ENCODE data around the gene CD4.

Gene CD4

DNA sequence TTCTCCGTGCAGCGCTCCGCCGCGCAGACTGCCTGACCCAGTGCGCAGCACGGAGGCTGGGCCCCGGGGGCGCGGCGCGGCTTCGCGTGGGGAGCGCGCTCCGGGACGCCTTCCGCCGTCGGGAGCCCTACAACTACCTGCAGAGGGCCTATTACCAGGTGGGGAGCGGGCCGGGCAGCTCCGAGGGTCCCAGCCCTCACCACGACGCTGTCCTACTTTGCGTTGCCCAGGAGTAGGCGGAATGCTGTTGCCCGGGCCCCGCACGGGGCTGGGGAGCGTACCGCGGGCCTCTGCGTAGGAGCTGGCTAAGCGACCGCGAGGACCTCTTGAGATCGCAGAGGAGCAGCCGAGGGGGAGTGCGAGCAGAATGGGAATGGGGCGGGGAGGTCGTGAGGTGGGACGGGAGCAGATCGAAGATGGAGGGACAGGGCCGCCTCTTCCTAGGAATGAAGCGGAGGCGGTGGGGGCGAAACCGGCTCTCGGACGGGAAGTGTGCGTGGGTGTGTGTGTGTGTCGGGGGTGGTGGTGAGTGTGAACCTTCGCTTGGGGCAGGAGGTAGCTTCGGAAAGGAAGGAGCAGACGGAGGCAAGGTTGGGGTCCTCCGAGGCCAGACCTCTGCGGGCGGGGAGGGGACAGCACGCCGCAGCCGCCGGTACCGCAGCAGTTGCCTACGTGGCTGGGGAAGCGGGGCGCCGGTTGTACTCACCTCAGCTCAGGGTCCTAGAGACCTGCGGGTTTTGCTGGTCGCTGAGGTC is 39.6 kb downstream of the CD4 start:
- peak; percentile 65 for DNase-seq (ENCODE audit: low spot score)

DNA sequence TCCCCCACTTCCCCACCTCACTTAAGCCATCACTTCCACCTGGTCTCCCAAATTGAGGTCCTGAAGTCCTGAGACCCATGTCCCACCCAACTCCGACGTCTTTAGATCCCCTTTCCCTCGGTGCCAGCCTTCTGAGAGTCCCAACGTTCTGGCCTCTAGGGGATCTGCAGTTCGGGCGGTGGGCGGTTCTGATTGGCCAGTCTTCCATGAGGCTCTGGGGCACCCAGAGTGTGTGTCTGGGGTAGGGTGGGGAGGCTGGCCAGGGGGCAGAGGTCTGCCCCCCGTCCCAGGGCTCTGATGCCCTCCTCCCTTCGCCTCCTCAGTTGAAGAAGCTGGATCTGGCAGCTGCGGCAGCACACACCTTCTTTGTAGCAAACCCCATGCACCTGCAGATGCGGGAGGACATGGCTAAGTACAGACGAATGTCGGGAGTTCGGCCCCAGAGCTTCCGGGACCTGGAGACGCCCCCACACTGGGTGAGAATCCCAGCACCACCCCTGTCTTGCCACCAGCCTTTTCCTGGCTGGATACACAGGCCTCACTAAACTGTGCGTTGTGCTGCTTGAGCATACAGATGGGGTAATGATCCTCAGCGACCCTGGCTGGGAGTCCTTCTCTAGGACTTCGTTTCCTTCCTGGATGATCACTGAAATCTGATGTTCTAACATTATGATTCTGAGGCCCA is 40.4 kb downstream of the CD4 start:
- no peak for DNase-seq (ENCODE audit: low spot score)

DNA sequence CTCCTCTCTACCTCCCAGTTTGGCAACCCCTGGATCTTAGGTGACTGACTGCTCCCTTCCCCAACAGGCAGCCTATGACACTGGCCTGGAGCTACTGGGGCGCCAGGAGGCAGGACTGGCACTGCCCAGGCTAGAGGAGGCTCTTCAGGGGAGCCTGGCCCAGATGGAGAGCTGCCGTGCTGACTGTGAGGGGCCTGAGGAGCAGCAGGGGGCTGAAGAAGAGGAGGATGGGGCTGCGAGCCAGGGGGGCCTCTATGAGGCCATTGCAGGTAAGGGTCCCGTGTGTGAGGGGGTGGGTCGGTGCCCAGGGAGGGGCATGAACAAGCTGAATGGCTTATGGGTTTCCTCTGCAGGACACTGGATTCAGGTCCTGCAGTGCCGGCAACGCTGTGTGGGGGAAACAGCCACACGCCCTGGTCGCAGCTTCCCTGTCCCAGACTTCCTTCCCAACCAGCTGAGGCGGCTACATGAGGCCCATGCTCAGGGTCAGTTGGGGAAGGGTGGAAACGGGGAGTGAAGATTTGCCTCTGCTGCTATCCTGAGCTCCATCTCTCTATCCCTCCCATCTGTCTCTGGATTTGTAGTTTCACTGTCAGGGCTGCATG is 41.1 kb downstream of the CD4 start:
- no peak for DNase-seq (ENCODE audit: low spot score)

DNA sequence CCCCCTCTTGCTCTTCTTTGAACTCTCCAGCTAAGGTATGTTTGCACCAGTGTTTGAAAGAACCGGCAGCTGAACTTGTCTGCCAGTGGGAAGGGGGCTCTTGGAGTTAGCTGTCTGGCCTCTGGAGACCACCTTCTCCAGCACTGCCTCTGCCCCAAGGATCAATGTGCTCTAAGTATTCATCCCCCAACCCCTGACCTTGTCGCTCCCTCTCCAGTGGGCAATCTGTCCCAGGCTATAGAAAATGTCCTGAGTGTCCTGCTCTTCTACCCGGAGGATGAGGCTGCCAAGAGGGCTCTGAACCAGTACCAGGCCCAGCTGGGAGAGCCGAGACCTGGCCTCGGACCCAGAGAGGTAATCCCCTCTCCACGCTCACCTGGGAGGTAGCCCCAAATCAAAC is 41.7 kb downstream of the CD4 start:
- DNase-seq (ENCODE audit: low spot score), result no peak

DNA sequence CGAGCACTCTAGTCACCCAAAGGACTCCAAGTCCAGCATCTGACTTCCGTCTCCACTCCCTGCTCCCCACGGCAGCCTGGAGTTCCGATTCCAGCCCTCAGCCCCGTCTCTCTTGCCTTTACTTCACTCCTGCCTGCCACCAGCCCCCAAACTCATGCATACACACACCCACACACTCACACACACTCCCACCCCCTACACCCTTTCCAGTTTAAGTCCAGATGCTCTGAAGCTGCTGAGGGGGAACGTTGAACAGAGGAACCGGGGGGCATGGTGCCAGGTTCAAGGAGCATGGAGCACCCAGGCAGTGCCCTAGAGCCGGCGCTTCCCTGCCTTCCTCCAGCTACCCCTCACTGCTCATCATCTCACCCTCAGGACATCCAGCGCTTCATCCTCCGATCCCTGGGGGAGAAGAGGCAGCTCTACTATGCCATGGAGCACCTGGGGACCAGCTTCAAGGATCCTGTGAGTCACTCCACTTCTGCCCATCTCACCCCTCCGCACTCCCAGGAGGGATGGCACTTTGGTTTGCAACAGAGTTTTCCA is 42.2 kb downstream of the CD4 start:
- DNase-seq (ENCODE audit: low spot score), result no peak

DNA sequence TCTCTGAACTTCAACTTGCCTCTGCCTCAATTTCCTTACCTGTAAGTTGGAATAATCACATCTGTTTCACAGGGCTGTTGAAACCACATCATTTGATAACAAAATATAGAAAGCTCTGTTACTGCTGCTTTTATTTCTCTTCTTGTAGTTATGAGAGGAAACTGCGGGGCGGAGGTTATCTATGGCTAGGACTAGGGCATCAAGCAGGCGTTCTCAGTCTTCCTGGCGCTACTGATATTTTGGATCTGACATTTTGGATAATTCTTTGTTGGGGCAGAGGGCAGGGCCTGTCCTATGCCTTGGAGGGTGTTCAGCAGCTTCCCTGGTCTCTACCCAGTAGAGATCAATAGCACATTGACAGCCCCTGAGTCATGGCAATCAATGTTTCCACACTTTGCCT is 42.8 kb downstream of the CD4 start:
- DNase-seq (ENCODE audit: low spot score), result no peak

DNA sequence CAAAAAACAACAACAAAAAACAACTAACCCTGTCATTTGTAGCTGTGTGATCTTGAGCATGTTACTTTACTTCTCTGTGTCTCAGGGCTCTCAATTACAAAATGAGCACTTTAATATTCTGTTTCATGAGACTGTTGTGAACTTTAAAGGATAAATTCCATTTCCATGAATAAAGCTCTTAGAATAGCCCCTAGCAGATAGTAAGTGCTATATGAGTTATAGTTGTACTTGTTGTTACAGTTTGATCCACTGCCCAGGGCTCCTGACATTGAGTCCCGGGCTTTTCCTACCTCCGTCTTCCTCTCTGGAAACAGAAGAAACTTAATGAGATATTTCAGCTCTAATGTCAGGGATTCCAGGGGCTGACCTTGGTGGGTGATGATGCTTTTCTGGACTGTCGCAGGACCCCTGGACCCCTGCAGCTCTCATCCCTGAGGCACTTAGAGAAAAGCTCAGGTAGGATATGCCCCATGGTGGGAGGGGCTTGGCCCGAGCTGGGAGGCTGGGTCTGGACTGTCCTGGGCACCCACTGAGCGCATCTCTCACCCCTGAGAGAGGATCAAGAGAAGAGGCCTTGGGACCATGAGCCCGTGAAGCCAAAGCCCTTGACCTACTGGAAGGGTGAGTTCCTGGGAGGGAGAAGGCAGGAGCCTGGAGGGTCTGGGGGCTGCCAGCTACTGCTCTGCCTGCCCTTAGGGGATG is 44.0 kb downstream of the CD4 start:
- no peak for DNase-seq (ENCODE audit: low spot score)

DNA sequence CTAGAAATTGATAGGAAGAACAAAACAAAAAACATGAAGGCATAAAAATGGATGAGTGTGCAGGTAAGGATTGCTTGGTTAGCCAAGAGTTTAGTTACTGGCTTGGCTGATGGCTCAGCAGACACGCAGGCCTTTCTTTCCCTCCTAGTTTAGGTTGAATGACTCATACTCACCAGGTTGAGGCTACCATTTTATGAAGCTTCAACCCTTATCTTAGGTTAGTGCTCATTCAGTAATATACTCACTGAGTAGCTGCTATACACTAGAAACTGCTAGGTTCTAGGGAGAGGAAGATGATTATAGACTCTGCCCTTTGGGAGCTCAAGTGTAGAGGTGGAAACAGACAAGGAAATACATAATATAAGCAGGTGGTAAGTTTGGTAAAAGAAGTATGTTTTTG is 44.9 kb downstream of the CD4 start:
- no peak for DNase-seq (ENCODE audit: low spot score)

DNA sequence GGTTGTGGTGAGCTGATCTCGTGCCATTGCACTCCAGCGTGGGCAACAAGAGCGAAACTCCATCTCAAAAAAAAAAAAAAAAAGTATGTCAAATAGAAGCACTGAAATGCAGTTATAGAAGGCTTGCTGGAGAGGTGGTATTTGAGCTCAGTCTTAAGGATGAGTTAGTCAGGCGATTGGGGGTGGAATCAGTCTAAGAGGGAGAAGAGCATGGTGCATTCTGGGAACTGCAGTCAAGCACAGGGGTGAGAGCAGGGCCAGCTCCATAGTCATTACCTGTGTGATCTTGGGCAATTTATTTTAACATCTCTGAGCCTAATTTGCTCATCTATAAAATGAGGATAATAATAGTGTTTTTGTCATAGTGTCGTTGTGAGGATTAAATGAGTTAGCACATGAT is 45.5 kb downstream of the CD4 start:
- DNase-seq (ENCODE audit: low spot score), result no peak

DNA sequence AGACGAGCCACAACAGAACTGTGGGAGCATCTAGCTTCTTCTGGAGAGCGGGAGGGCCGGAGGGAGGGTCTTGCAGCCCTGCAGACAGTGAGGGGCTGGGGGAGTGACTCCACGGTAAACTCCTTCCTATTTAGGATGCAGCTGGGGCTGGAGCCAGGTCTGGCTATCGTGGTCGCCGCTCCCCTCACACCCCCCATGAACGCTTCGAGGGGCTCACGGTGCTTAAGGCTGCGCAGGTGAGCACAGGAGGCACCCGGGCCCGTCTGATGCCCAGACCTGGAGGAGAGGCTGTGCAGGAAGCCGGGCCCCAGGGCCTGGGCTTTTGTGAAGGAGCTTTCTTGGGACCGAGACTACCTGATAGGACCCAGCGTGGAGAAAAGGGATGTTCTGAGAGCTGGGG is 47.5 kb downstream of the CD4 start:
- DNase-seq (ENCODE audit: low spot score), result no peak

DNA sequence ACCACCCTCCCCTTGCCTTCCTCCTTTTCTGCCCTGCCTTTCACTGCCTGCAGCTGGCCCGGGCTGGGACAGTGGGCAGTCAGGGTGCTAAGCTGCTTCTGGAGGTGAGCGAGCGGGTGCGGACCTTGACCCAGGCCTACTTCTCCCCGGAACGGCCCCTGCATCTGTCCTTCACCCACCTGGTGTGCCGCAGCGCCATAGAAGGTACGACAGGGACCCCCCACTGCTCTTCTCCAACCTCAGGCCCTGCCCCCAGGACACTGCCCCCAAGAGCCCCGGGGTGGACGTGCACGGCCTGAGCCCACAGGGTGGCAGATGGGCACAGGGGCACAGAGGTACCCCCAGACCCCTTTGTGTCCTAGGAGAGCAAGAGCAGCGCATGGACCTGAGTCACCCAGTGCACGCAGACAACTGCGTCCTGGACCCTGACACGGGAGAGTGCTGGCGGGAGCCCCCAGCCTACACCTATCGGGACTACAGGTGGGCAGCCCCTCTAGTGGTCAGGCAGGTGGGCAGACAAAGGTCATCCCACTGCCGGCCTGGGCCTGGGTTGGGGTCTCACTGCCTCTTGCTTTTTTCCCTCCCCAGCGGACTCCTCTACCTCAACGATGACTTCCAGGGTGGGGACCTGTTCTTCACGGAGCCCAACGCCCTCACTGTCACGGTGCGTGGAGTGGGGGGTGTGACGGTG is 48.2 kb downstream of the CD4 start:
- DNase-seq (ENCODE audit: low spot score), result no peak

DNA sequence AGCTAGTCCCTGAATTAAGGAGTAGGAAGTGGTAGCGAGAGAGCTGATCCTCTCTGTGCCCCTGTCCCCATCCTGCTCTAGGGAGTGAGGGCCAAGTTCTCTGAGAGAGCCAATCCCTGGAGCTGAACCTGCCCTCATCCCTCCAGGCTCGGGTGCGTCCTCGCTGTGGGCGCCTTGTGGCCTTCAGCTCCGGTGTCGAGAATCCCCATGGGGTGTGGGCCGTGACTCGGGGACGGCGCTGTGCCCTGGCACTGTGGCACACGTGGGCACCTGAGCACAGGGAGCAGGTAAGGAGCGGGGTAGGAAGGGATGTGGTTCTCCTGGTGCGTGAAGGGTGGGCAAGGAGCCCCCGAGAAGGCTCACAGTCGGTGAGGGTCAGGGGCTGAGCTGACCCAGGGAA is 49.5 kb downstream of the CD4 start:
- DNase-seq (ENCODE audit: low spot score), result no peak

DNA sequence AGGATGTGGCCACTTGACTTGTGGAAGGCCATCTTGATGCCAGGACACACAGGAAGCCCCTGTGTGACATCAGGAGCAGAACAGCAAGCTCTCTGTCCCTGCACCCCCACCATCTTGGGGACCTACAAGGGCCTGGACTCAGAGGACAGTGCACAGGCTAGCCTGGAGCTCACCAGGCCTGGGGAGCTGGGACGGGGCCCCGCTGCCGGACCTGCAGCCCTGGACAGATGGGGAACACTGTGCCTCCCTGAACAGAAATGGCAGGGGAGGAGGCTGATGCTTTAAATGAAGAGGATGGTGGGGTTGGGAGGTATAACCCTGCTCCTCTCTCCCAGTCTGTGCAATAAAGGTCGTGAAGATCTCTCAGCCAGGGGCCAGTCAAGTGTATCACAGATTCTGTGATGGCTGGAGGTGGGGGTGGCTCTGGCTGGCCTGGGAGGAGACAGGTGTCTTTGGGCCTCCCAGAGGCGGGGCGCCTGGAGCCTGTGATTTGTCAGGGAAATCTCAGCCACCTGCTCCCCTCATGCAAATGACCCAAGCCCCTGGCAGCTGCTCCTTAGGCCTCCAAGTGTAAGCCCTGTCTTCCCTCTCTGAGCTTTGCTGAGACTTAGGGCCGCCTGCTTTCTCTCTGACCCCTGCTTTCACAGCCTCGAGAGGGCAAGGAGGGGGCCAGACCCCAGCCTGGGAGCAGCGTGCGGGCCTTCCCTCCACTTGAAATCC is 50.3 kb downstream of the CD4 start:
- DNase-seq (ENCODE audit: low spot score), result no peak

DNA sequence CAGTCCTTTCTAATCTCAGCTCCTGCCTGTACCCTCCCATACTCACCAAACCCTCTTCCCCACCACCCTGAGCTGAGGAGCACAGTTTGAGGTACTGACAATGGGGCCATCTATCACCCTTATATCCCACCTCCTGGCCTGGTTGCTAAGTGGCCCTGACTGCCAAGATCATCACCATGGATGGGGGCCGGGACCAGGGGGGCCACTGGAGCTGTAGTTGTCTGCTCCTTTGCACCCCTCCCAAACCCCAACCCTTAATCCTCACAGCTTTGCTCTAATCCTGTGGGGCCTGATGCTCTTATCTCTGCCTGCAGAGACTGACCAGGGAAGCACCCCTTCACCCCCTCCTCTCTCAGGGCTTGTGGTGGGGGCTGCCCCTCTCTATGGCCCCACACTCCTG is 51.0 kb downstream of the CD4 start:
- DNase-seq (ENCODE audit: low spot score), result no peak

DNA sequence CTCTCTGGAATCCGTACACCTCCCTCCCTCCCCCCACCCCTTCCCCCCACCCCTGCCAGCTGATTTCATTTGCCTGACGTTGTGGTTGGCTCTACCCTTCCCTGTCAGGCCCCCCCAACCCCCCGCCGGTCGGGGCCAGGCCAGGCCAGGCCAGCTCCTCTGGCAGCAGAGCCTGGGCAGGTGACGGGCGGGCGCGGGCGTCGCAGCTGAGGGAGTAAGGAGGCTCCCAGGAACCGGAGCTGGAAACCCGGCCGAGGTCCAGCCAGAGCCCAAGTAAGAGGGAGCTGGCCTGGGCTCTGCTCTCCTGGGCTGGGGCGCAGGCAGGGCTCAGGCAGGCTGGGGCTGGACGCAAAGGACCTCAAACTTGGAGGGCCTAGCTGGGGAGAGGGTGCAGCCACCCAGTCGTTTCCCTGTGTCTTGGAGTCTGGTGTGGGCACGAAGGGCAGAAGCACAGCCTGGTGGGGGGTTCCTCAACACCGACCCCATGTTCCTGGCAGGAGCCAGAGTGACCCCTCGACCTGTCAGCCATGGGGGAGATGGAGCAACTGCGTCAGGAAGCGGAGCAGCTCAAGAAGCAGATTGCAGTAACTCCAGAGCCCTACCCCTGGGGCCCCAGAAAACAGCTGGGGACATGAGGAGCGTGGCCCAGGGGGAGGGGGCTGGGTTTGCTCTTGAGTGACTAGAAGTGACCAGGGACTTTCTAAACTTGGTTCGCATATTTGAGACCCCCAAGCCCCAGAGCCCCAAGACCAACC is 51.6 kb downstream of the CD4 start, which contains the start of gene GNB3:
Gene GNB3 (plus strand): TSS at position 165 of the 755 bp plus-strand sequence. CDS start 363 bp downstream, at position 528.
- no peak for DNase-seq (ENCODE audit: low spot score)

DNA sequence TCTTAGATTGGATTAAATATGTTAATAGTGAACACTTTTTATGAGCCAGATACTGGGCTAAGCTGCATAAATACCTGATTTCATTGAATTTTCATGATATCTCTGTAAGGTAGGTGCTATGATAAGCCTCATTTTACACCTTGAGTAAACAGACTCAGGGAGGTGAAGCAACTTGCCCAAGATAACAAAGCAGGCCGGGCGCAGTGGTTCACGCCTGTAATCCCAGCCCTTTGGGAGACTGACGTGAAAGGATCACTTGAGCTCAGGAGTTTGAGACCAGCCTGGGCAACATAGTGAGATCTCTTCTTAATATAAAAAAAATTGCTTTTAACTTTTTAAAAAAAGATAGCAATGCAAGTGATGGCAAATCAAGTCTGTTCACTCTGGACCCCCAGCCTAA is 52.7 kb downstream of the CD4 start:
- DNase-seq (ENCODE audit: low spot score), result no peak

DNA sequence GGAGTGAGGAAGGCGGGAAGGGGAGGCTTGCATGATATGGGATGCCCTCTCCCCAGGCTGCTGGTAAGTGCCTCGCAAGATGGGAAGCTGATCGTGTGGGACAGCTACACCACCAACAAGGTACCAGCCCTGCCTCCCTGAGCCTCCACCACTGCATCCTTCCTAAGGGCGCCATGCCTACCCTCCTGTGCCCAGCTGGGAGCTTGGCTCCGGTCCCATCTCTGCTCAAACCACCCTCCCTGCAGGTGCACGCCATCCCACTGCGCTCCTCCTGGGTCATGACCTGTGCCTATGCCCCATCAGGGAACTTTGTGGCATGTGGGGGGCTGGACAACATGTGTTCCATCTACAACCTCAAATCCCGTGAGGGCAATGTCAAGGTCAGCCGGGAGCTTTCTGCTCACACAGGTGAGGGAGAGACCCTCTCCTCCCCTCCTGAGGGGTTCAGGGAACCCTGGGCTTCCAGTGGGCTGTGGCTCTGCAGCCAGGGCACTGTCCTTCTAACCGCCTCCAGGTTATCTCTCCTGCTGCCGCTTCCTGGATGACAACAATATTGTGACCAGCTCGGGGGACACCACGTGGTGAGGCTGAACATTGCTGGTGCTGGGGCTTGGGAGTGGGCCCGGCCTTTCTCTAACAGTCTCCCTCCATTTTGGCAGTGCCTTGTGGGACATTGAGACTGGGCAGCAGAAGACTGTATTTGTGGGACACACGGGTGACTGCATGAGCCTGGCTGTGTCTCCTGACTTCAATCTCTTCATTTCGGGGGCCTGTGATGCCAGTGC is 54.0 kb downstream of the CD4 start:
- peak; percentile 41 for DNase-seq (ENCODE audit: low spot score)

DNA sequence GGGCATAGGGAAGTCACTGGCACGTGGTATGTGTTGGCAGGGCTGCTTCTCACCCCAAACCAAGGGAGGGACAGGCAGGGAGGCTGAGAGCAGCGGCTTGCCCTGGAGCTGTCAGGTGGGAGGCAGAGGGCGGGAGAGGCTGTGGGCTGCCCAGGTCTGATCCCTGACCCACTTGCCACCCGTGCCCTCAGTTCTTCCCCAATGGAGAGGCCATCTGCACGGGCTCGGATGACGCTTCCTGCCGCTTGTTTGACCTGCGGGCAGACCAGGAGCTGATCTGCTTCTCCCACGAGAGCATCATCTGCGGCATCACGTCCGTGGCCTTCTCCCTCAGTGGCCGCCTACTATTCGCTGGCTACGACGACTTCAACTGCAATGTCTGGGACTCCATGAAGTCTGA is 56.1 kb downstream of the CD4 start:
- DNase-seq (ENCODE audit: low spot score), result no peak

DNA sequence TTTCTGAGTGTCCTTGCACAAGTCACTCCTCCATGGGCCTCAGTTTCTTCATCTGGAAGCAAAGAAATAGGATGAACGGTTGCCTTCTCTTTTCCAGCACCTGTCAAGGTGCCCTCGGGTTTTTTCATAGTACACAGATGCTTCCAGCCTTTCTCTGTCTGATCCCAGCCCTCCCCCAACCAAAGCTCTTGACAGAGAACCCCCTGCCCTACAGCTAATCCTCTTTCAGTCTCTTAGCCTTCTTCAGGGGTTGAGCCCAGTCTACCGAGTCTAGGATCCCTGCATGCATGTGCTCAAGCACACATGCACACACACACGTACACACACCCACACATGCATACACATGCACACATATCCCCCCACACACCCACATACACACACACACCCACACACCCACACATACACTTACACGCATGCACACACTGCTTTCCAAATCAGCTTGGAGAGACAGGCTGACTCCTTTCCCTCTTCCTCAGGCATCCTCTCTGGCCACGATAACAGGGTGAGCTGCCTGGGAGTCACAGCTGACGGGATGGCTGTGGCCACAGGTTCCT is 57.1 kb downstream of the CD4 start:
- no peak for DNase-seq (ENCODE audit: low spot score)
